HUES64 (cell line): Measurements from ENCODE around the gene TMEM178B.

Experiments used
- H3K27ac ChIP-seq: 2 replicates; pipeline ENCODE4 v1.7.0; 2013; ENCODE audit warnings: low read depth, low read length, inconsistent platforms
- H3K27me3 ChIP-seq: 2 replicates; pipeline ENCODE4 v1.6.1; 2013; ENCODE audit warnings: mild to moderate bottlenecking, low read length; ENCODE audit not compliant: insufficient read depth
- H3K36me3 ChIP-seq: 2 replicates; pipeline ENCODE4 v1.6.1; 2013; ENCODE audit warnings: mild to moderate bottlenecking, low read length; ENCODE audit not compliant: insufficient read depth
- H3K4me1 ChIP-seq: 2 replicates; pipeline ENCODE4 v1.6.1; 2013; ENCODE audit warnings: mild to moderate bottlenecking, low read length, moderate library complexity; ENCODE audit not compliant: insufficient read depth
- H3K4me3 ChIP-seq: 2 replicates; pipeline ENCODE4 v1.5.1; 2013; ENCODE audit warnings: mild to moderate bottlenecking, low read length, moderate library complexity
- H3K9ac ChIP-seq: 2 replicates; pipeline ENCODE4 v1.6.1; 2013; ENCODE audit warnings: mild to moderate bottlenecking, low read depth, low read length
- H3K9me3 ChIP-seq: 2 replicates; pipeline ENCODE4 v1.6.1; 2013; ENCODE audit warnings: low read depth, low read length; ENCODE audit not compliant: insufficient read depth
- WGBS: fragments of 150-250, 120-280 bp; methylation state at CpG from one replicate; pipeline ENCODE4 v1.1.7; 2013; ENCODE audit warnings: missing lambda C conversion rate; 5-methylcytosine and 5-hydroxymethylcytosine counted together

TMEM178B gene

GRCh38 chr7:141433698-141434097 lies 359.8 kb downstream of the TMEM178B start:
- WGBS, result 92% methylated on average over 2 of the region's 2 CpGs
- H3K4me1 ChIP-seq, result peaks cover 42% of the 10 kb centered on the region
- no peak overlapping the region for H3K27ac ChIP-seq
- no peaks in the 10 kb centered on the region for H3K27me3 ChIP-seq
- no peaks in the 10 kb centered on the region for H3K9me3 ChIP-seq
- no peak overlapping the region for H3K9ac ChIP-seq
- H3K4me3 ChIP-seq, result no peak overlapping the region
- H3K36me3 ChIP-seq, result no peaks in the 10 kb centered on the region

GRCh38 chr7:141436139-141436538 lies 362.3 kb downstream of the TMEM178B start:
- no peaks in the 10 kb centered on the region for H3K27me3 ChIP-seq
- no peak overlapping the region for H3K4me3 ChIP-seq
- no peaks in the 10 kb centered on the region for H3K9me3 ChIP-seq
- no peaks in the 10 kb centered on the region for H3K36me3 ChIP-seq
- H3K27ac ChIP-seq, result no peak overlapping the region
- no peak overlapping the region for H3K9ac ChIP-seq
- WGBS, result 88% methylated on average over 2 of the region's 2 CpGs
- H3K4me1 ChIP-seq, result peaks cover 23% of the 10 kb centered on the region

- no peaks in the 10 kb centered on the region for H3K27me3 ChIP-seq
- no peaks in the 10 kb centered on the region for H3K36me3 ChIP-seq
- 92% methylated on average over 7 of the region's 7 CpGs for WGBS
Observed at GRCh38 chr7:141436575-141437075, 362.8 kb downstream of the TMEM178B start.

GRCh38 chr7:141439164-141439563 lies 365.3 kb downstream of the TMEM178B start:
- Histone ChIP-seq H3K9me3 (no peaks in the 10 kb centered on the region), H3K4me3 (no peak overlapping the region), H3K36me3 (no peaks in the 10 kb centered on the region), H3K4me1 (peaks cover 12% of the 10 kb centered on the region; the same call in 1 of the 2 replicates), H3K27me3 (no peaks in the 10 kb centered on the region), H3K27ac (no peak overlapping the region), H3K9ac (no peak overlapping the region)
- 85% methylated on average over 2 of the region's 2 CpGs for WGBS

More at GRCh38 chr7:141436575-141437075, 362.8 kb downstream of the TMEM178B start:
- Histone ChIP-seq H3K4me1 (peaks cover 18% of the 10 kb centered on the region), H3K9ac (no peak overlapping the region), H3K27ac (no peak overlapping the region), H3K9me3 (no peaks in the 10 kb centered on the region), H3K4me3 (no peak overlapping the region)

- Histone ChIP-seq H3K27me3 (no peaks in the 10 kb centered on the region), H3K4me1 (peaks cover 12% of the 10 kb centered on the region; the same call in 1 of the 2 replicates), H3K27ac (no peak overlapping the region), H3K36me3 (no peaks in the 10 kb centered on the region), H3K4me3 (no peak overlapping the region), H3K9me3 (no peaks in the 10 kb centered on the region), H3K9ac (no peak overlapping the region)
- 86% methylated on average over 1 of the region's 1 CpG for WGBS
Observed at GRCh38 chr7:141439776-141440175, 365.9 kb downstream of the TMEM178B start.

- 93% methylated on average over 11 of the region's 11 CpGs for WGBS
- no peaks in the 10 kb centered on the region for H3K36me3 ChIP-seq
- H3K27me3 ChIP-seq, result no peaks in the 10 kb centered on the region
- no peak overlapping the region for H3K9ac ChIP-seq
- no peaks in the 10 kb centered on the region for H3K4me1 ChIP-seq
- H3K27ac ChIP-seq, result no peak overlapping the region
- H3K4me3 ChIP-seq, result no peak overlapping the region
- no peaks in the 10 kb centered on the region for H3K9me3 ChIP-seq
Observed at GRCh38 chr7:141441837-141442627, 368.2 kb downstream of the TMEM178B start.

GRCh38 chr7:141442781-141443180 lies 368.9 kb downstream of the TMEM178B start:
- Histone ChIP-seq H3K4me1 (no peaks in the 10 kb centered on the region), H3K9me3 (no peaks in the 10 kb centered on the region), H3K27me3 (no peaks in the 10 kb centered on the region), H3K36me3 (no peaks in the 10 kb centered on the region), H3K9ac (no peak overlapping the region), H3K4me3 (no peak overlapping the region), H3K27ac (no peak overlapping the region)
- WGBS, result 81% methylated on average over 2 of the region's 2 CpGs

GRCh38 chr7:141444961-141445360 lies 371.1 kb downstream of the TMEM178B start:
- no peaks in the 10 kb centered on the region for H3K36me3 ChIP-seq
- no peak overlapping the region for H3K9ac ChIP-seq
- WGBS, result 93% methylated on average over 2 of the region's 5 CpGs
- no peaks in the 10 kb centered on the region for H3K27me3 ChIP-seq
- H3K27ac ChIP-seq, result no peak overlapping the region
- H3K9me3 ChIP-seq, result no peaks in the 10 kb centered on the region
- H3K4me1 ChIP-seq, result no peaks in the 10 kb centered on the region
- no peak overlapping the region for H3K4me3 ChIP-seq

GRCh38 chr7:141451232-141451631 lies 377.4 kb downstream of the TMEM178B start:
- Histone ChIP-seq H3K27ac (no peak overlapping the region), H3K9me3 (no peaks in the 10 kb centered on the region), H3K36me3 (no peaks in the 10 kb centered on the region), H3K9ac (no peak overlapping the region), H3K4me3 (no peak overlapping the region), H3K4me1 (no peaks in the 10 kb centered on the region), H3K27me3 (no peaks in the 10 kb centered on the region)
- WGBS, result 91% methylated on average over 6 of the region's 6 CpGs

- Histone ChIP-seq H3K36me3 (no peaks in the 10 kb centered on the region), H3K9ac (no peak overlapping the region), H3K27ac (no peak overlapping the region), H3K4me3 (no peak overlapping the region), H3K27me3 (no peaks in the 10 kb centered on the region), H3K9me3 (no peaks in the 10 kb centered on the region), H3K4me1 (no peaks in the 10 kb centered on the region)
- 92% methylated on average over 3 of the region's 3 CpGs for WGBS
Observed at GRCh38 chr7:141452911-141453310, 379.0 kb downstream of the TMEM178B start.

GRCh38 chr7:141454338-141454737 lies 380.5 kb downstream of the TMEM178B start:
- WGBS, result 88% methylated on average over 3 of the region's 3 CpGs
- H3K27me3 ChIP-seq, result no peaks in the 10 kb centered on the region

More at GRCh38 chr7:141454338-141454737, 380.5 kb downstream of the TMEM178B start:
- Histone ChIP-seq H3K4me1 (no peaks in the 10 kb centered on the region), H3K4me3 (no peak overlapping the region), H3K27ac (no peak overlapping the region), H3K9me3 (no peaks in the 10 kb centered on the region), H3K9ac (no peak overlapping the region), H3K36me3 (no peaks in the 10 kb centered on the region)
